IPS-15b (cell line): ENCODE data around the gene IL1RN.
"Not testable (repeated sequence)": the region's sequence is repeated elsewhere in the genome, so short reads cannot be mapped to it uniquely, and the experiment has no call there.

Experiments used
- H3K27me3 ChIP-seq: one replicate; pipeline ENCODE4 v1.6.1; 2013; ENCODE audit warnings: low read length; ENCODE audit not compliant: control insufficient read depth, insufficient read depth
- H3K36me3 ChIP-seq: one replicate; pipeline ENCODE4 v1.6.1; 2013; ENCODE audit warnings: low read length; ENCODE audit not compliant: control insufficient read depth, insufficient read depth
- H3K4me1 ChIP-seq: one replicate; pipeline ENCODE4 v1.6.1; 2013; ENCODE audit warnings: mild to moderate bottlenecking, low read length; ENCODE audit not compliant: control insufficient read depth, insufficient read depth
- H3K4me3 ChIP-seq: one replicate; pipeline ENCODE4 v1.5.1; 2013; ENCODE audit warnings: low read depth, low read length
- H3K9ac ChIP-seq: one replicate; pipeline ENCODE4 v1.6.1; 2013; ENCODE audit warnings: low read depth, mild to moderate bottlenecking, low read length
- H3K9me3 ChIP-seq: one replicate; pipeline ENCODE4 v1.6.1; 2013; ENCODE audit warnings: mild to moderate bottlenecking, low read length; ENCODE audit not compliant: control insufficient read depth, insufficient read depth

The IL1RN gene

DNA sequence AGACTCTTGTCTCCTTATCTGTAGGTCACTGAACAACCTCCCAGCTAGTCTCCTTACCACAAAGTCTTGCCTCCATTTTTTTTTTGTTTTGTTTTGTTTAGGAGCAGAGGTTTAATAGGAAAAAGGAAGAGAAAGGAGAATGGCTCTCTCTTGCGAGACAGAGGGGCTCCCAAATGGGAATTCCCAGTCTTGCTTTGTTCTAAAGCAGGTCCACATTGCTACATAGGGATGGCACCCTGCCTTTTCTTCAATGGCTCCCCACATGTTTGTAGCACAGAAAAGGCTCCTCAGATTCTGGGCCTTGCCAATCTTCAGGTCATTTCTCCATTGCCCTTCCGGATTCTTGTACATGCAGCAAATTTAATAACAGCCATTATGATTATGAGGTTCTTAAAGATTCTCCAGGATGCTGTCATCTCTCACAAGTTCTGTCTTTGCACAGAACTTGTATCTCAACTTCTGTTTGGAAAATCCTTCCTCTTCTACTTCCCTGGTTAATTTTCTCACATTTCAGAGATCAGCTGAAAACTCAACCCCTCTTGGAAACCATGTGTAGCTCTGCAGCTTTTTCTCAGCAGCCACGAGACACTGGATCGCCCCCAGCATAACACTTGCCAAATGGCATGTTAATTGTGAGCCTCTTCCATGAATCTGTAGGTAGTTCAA, 36.0 kb upstream of the IL1RN start:
- Histone ChIP-seq H3K27me3 (no peaks in the 10 kb centered on the region), H3K4me3 (no peak overlapping the region), H3K4me1 (no peaks in the 10 kb centered on the region), H3K36me3 (no peaks in the 10 kb centered on the region), H3K9ac (no peak overlapping the region), H3K9me3 (no peaks in the 10 kb centered on the region)

DNA sequence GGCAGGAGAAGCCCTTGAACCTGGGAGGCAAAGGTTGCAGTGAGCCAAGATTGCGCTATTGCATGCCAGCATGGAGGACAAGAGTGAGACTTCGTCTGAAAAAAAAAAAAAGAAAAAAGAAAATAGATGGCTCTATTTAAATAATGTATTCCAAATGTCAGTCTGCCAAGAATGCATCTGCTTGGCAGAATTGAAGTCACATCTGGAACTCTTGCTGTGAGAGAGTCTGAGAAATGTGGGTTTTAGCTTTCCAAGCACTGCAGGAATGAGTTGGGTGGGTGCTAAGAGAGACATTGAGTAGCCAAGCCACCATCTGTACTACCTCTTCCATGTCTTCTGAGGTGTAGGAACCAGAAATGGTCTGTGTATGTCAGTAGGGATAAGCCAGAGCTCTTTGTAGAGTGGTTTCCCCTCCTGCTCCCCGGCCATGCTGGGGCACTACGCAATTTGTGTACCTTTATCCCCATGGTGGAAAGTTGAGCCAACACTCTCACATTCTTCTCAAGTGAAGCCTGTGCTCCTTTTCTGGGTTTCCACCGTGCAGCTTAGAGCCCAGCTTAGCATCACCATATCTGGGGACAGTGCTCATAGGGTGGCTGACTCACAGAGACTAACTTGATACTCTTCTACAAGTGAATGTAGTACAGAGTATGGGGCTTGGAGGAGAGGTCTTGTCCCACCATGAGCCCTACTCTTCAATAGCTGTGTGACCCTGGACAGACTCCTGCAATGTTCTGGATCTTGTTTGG, 34.4 kb upstream of the IL1RN start:
- no peaks in the 10 kb centered on the region for H3K4me1 ChIP-seq
- no peaks in the 10 kb centered on the region for H3K27me3 ChIP-seq
- no peaks in the 10 kb centered on the region for H3K36me3 ChIP-seq
- no peak overlapping the region for H3K4me3 ChIP-seq
- no peak overlapping the region for H3K9ac ChIP-seq
- no peaks in the 10 kb centered on the region for H3K9me3 ChIP-seq

DNA sequence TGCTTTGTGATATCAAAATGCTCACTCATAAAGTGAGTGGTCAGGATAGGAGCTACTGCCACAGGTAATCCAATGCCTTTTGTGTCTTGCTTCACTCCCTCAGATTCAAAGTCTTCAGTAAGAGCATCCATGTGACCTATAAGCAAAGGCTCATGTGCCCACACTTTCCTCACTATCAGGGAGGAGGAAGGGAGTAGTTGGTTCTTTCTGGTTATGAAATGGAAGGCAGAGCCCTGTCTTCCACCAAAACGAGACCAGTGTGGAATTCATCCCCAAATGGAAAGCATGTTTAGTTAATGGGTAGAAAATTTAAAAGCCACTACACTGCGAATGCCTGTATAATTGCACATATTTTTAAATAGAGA, 33.8 kb upstream of the IL1RN start:
- H3K9ac ChIP-seq: no peak overlapping the region
- H3K36me3 ChIP-seq: no peaks in the 10 kb centered on the region
- no peaks in the 10 kb centered on the region for H3K4me1 ChIP-seq
- no peaks in the 10 kb centered on the region for H3K9me3 ChIP-seq
- no peaks in the 10 kb centered on the region for H3K27me3 ChIP-seq
- no peak overlapping the region for H3K4me3 ChIP-seq

DNA sequence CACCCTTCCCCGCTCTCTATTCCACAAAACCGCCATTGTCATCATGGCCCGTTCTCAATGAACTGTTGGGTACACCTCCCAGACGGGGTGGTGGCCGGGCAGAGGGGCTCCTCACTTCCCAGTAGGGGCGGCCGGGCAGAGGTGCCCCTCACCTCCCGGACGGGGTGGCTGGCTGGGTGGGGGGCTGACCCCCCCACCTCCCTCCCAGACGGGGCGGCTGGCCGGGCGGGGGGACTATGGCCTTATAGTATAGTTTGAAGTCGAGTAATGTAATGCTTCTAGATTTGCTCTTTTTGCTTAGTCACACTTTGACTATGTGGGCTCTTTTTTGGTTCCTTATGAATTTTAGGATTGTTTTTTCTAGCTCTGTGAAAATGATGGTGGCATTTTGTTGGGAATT, 31.1 kb upstream of the IL1RN start:
- not testable (repeated sequence) for H3K9ac ChIP-seq, H3K27me3 ChIP-seq

DNA sequence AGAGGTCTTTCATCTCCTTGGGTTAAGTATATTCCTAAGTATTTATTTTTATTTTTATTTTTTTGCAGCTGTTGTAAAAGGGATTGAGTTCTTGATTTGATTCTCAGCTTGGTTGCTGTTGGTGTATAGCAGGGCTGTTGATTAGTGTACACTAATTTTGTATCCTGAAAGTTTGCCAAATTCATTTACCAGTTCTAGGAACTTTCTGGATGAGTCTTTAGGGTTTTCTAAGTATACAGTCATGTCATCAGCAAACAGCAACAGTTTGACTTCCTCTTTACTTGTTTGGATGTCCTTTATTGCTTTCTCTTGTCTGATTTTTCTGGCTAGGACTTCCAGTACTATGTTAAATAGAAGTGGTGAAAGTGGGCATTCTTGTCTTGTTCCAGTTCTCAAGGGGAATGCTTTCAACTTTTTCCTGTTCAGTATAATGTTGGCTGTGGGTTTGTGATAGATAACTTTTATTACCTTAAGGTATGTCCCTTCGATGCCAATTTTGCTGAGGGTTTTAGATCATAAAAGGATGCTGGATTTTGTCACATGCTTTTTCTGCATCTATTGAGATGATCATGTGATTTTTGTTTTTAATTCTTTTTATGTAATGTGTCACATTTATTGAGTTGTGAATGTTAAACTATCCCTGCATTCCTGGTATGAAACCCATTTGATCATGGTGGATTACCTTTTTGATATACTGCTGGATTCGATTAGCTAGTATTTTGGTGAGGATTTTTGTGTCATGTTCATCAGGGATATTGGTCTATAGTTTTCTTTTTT, 30.4 kb upstream of the IL1RN start:
- H3K9me3 ChIP-seq, H3K4me3 ChIP-seq, H3K36me3 ChIP-seq, H3K27me3 ChIP-seq, H3K4me1 ChIP-seq, H3K9ac ChIP-seq: not testable (repeated sequence)

More for the DNA sequence above, 31.1 kb upstream of the IL1RN start:
- H3K9me3 ChIP-seq, H3K36me3 ChIP-seq, H3K4me3 ChIP-seq, H3K4me1 ChIP-seq: not testable (repeated sequence)

DNA sequence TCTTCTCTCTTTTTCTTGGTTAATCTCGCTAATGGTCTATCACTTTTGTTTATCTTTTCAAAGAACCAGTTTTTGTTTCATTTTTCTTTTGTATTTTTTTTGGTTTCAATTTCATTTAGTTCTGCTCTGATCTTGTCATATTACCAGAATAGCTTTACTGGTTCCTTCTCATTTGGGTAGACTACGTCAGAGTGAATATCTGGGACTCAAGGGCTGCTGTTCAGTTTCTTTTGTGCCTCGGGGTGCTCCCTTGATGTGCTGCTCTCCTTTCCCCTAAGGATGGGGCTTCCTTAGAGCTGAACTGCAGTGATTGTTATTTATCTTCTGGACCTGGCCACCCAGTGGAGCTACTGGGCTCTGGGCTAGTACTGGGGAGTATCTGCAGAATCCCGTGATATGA, 29.4 kb upstream of the IL1RN start:
- Histone ChIP-seq H3K9ac (no peak overlapping the region), H3K36me3 (no peaks in the 10 kb centered on the region), H3K9me3 (no peaks in the 10 kb centered on the region), H3K4me3 (no peak overlapping the region), H3K27me3 (no peaks in the 10 kb centered on the region), H3K4me1 (no peaks in the 10 kb centered on the region)

DNA sequence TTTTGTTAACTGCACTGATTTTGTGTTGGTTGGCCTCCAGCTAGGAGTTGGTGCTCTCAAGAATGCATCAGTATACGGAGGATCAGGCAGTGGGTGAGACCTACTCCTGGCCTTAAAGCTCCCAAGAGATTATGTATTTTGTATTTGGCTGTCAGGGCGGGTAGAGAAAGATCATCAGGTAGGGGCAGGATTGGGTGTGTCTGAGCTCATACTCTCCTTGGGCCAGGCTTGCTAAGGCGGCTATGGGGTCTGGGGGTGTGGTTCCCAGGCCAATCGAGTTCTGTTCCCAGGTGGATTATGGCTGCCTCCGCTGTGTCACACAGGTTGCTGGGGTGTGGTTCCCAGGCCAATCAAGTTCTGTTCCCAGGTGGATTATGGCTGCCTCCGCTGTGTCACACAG, 28.9 kb upstream of the IL1RN start:
- no peak overlapping the region for H3K4me3 ChIP-seq
- no peaks in the 10 kb centered on the region for H3K36me3 ChIP-seq
- H3K9ac ChIP-seq: no peak overlapping the region
- no peaks in the 10 kb centered on the region for H3K4me1 ChIP-seq
- no peaks in the 10 kb centered on the region for H3K9me3 ChIP-seq
- no peaks in the 10 kb centered on the region for H3K27me3 ChIP-seq

DNA sequence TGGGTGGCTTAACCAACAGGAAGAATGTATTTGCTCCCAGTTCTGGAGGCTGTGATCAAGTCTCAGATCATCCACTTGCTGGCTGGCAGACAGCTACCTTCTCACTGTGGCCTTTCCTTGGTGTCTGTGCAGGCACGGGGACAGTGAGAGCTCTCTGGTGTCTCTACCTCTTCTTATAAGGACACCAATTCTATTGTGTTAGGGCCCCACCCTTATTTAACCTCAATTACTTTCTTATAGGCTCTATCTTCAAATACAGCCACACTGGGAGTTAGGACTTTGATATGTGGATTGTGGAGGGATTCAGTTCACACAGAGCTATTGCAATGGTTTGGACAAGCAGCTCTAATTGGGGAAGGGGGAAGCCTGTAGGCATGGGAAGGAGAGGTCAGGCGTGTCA, 25.3 kb upstream of the IL1RN start:
- Histone ChIP-seq H3K4me1 (no peaks in the 10 kb centered on the region), H3K4me3 (no peak overlapping the region), H3K9ac (no peak overlapping the region), H3K27me3 (no peaks in the 10 kb centered on the region), H3K9me3 (no peaks in the 10 kb centered on the region), H3K36me3 (no peaks in the 10 kb centered on the region)

DNA sequence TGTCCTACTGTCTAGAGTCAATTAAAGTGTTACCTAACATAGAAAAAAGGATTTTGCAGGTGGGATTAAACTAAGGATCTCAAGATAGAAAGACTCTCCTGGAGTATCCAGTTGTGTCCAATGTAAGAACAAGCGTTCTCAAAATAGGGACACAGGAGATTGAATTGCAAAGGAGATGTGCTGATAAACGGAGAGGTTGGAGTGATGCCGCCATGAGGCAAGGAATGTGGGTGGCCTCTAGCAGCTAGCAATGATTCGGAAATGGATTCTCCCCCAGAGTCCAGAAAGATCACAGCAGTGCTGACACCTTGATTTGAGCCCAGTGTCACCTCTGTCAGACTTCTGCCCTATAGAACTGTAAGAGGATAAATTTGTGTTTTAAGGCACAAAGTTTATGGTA, 24.1 kb upstream of the IL1RN start:
- Histone ChIP-seq H3K9me3 (no peaks in the 10 kb centered on the region), H3K9ac (no peak overlapping the region), H3K4me3 (no peak overlapping the region), H3K27me3 (no peaks in the 10 kb centered on the region), H3K36me3 (no peaks in the 10 kb centered on the region), H3K4me1 (no peaks in the 10 kb centered on the region)

DNA sequence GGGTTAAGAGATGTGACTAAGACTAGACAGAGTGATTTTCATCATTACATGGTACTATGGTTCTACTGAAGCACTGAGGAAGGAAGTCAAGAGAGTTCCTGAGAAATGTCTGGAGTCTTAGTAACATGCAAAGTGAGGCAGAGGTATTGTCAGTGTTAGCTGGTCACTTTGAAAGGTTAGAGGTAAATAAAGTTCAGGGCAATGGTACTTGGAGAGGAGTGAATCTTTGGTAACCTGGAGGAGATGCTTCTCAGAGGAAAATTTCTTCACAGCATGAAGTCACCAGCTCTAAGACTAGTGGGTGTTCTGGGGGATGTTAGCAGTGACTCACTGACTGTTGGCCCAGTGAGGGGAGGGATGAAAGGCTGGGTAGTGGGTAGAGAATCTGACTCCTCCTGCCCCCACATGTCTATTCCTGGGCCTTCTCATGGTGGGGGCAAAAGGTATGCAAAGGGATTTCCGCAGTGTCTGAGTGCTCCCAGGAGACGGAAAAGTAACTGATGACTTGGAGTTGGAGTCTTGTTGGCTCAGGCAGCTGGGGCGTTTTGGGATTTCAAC, 23.3 kb upstream of the IL1RN start:
- H3K27me3 ChIP-seq: no peaks in the 10 kb centered on the region
- no peak overlapping the region for H3K4me3 ChIP-seq
- no peaks in the 10 kb centered on the region for H3K4me1 ChIP-seq
- H3K9ac ChIP-seq: no peak overlapping the region
- no peaks in the 10 kb centered on the region for H3K9me3 ChIP-seq
- H3K36me3 ChIP-seq: no peaks in the 10 kb centered on the region

DNA sequence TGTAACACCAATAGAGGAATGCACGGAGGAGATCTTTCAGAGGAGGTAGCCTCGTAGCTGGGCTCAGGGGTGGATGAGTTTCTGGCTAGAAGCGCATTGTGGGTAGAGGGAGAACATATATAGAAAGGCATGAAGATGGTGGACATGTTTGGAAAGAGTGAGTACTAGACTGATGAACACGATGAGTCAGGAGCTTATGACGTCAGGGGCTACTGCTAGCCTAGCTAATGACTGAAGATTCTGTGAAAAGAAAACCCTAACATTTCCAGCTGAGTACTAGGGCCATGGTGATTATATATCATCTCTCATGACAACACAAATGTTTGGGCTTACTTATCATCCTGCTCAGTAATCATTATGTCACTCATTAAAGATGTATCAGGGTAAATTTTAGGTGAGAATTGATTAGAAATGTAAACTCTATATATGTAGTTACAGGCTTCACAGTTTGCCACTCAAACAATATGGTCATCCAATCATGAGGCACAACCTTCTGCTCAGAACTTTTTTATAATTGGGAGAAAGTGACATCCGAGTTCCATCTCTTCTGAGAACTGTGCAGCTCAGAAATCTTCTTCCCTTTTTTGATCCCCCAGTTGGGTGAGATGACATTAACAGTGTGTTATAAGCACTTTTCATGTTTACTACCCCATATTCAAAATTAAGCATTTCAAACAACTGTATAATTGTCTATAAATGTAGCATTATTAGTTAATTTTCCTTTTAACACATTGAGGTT, 22.2 kb upstream of the IL1RN start:
- H3K36me3 ChIP-seq: no peaks in the 10 kb centered on the region
- no peak overlapping the region for H3K4me3 ChIP-seq
- no peaks in the 10 kb centered on the region for H3K4me1 ChIP-seq
- no peaks in the 10 kb centered on the region for H3K9me3 ChIP-seq
- H3K9ac ChIP-seq: no peak overlapping the region
- no peaks in the 10 kb centered on the region for H3K27me3 ChIP-seq
